ENCODE measurements around the gene APOBEC3B. TPM values are rescaled to one million over a fixed set of nuclear protein-coding genes. Genes with fewer than 3 reads are reported as not detected.

Gene APOBEC3B
- total and polyA plus RNA-seq, 9 of the 15 experiments (the other 6 are each of a cell fraction or from before 2014, with no cell fraction given) = 5.9 to 166 (median 43.2) TPM

- TF ChIP-seq ZNF124 (CRISPR knock-in tag; IDR thresholded peaks at IDR 0.05) (no peak), ESRRA (IDR thresholded peaks at IDR 0.05; ENCODE audit: borderline replicate concordance, low read depth) (peak; percentile 81; the same call in 1 of the 2 replicates), PTTG1 (tag; IDR thresholded peaks at IDR 0.05; ENCODE audit: low read depth) (no peak), SMARCB1 (IDR thresholded peaks at IDR 0.05; ENCODE audit: insufficient read length, low read depth) (no peak), U2AF2 (optimal IDR thresholded peaks at IDR 0.05; ENCODE audit: low read depth, low read length) (no peak), ZNF830 (CRISPR knock-in tag; IDR thresholded peaks at IDR 0.05) (no peak), DMBX1 (CRISPR knock-in tag; IDR thresholded peaks at IDR 0.05; ENCODE audit: borderline replicate concordance) (no peak), EZH2 (IDR thresholded peaks at IDR 0.05; ENCODE audit: borderline replicate concordance, low read depth, low read length) (no peak), HNRNPH1 (optimal IDR thresholded peaks at IDR 0.05; ENCODE audit: low read depth, low read length) (no peak), ERF (CRISPR knock-in tag; IDR thresholded peaks at IDR 0.05) (no peak), SRF (CRISPR knock-in tag; IDR thresholded peaks at IDR 0.05) (peak in 1 of 2 experiments; percentile 30; a peak in 1 of 4 replicates), GABPB1 (CRISPR knock-in tag; IDR thresholded peaks at IDR 0.05) (peak; percentile 68; the same call in 1 of the 2 replicates), ZC3H4 (CRISPR knock-in tag; IDR thresholded peaks at IDR 0.05; ENCODE audit: borderline replicate concordance) (no peak), CHCHD3 (CRISPR knock-in tag; IDR thresholded peaks at IDR 0.05) (no peak), KLF6 (CRISPR knock-in tag; IDR thresholded peaks at IDR 0.05; ENCODE audit: borderline replicate concordance) (no peak), TAL1 (IDR thresholded peaks at IDR 0.05) (no peak), RAD51 (IDR thresholded peaks at IDR 0.05; ENCODE audit: borderline replicate concordance, low read depth) (no peak)
- TF ChIP-seq, protein P1, sequence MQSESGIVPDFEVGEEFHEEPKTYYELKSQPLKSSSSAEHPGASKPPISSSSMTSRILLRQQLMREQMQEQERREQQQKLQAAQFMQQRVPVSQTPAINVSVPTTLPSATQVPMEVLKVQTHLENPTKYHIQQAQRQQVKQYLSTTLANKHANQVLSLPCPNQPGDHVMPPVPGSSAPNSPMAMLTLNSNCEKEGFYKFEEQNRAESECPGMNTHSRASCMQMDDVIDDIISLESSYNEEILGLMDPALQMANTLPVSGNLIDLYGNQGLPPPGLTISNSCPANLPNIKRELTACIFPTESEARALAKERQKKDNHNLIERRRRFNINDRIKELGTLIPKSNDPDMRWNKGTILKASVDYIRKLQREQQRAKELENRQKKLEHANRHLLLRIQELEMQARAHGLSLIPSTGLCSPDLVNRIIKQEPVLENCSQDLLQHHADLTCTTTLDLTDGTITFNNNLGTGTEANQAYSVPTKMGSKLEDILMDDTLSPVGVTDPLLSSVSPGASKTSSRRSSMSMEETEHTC (IDR thresholded peaks at IDR 0.05) = no peak
- TF ChIP-seq, protein P2, sequence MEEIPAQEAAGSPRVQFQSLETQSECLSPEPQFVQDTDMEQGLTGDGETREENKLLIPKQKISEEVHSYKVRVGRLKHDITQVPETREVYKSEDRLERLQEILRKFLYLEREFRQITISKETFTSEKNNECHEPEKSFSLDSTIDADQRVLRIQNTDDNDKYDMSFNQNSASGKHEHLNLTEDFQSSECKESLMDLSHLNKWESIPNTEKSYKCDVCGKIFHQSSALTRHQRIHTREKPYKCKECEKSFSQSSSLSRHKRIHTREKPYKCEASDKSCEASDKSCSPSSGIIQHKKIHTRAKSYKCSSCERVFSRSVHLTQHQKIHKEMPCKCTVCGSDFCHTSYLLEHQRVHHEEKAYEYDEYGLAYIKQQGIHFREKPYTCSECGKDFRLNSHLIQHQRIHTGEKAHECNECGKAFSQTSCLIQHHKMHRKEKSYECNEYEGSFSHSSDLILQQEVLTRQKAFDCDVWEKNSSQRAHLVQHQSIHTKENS (CRISPR knock-in tag; IDR thresholded peaks at IDR 0.05) = no peak
- TF ChIP-seq, protein P3, sequence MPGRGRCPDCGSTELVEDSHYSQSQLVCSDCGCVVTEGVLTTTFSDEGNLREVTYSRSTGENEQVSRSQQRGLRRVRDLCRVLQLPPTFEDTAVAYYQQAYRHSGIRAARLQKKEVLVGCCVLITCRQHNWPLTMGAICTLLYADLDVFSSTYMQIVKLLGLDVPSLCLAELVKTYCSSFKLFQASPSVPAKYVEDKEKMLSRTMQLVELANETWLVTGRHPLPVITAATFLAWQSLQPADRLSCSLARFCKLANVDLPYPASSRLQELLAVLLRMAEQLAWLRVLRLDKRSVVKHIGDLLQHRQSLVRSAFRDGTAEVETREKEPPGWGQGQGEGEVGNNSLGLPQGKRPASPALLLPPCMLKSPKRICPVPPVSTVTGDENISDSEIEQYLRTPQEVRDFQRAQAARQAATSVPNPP (IDR thresholded peaks at IDR 0.05; ENCODE audit: borderline replicate concordance, insufficient read depth, insufficient read length) = no peak
These were observed at the start of gene APOBEC3B (continued) for GRCh38 chr22:38981992-38982927.

All from K562 (cell line).